D341Med (cell line): ENCODE data around the gene IQCE.

Experiments used
- DNase-seq: peaks from one replicate; pipeline ENCODE4 v3.0.0; 2012; ENCODE audit warnings: low spot score

The IQCE gene

GRCh38 chr7:2663121-2663886 lies 104.5 kb downstream of the IQCE start:
- no peak for DNase-seq

- DNase-seq, result no peak
Measured at GRCh38 chr7:2663960-2664359, 105.2 kb downstream of the IQCE start.
